ENCODE results near the gene HSD17B14.

GRCh38 chr19:48770734-48771472, 65.4 kb downstream of the HSD17B14 start:
- no peak for TF ChIP-seq POLR2AphosphoS5 (IDR thresholded peaks at IDR 0.05; ENCODE audit: borderline replicate concordance, low read depth, low read length)
- no peak for TF ChIP-seq EZH2 (IDR thresholded peaks at IDR 0.05)
